ENCODE measurements around the gene RBM23. TPM values are rescaled to one million over a fixed set of nuclear protein-coding genes. Genes with fewer than 3 reads are reported as not detected.

RBM23 gene
- total RNA-seq, 1 donor from 2014 or later: 110 TPM

GRCh38 chr14:22910916-22911315, 8.0 kb downstream of the RBM23 start:
- Mint-ChIP-seq H3K4me3 (ENCODE audit: low read depth) (no peak overlapping the region), H3K36me3 (ENCODE audit: insufficient read depth) (peaks cover 21% of the 10 kb centered on the region), H3K9me3 (ENCODE audit: low read depth) (no peaks in the 10 kb centered on the region), H3K4me1 (ENCODE audit: low read depth) (peaks cover 4% of the 10 kb centered on the region), H3K27me3 (no peaks in the 10 kb centered on the region), H3K27ac (no peak overlapping the region)
- TF ChIP-seq, protein P1, sequence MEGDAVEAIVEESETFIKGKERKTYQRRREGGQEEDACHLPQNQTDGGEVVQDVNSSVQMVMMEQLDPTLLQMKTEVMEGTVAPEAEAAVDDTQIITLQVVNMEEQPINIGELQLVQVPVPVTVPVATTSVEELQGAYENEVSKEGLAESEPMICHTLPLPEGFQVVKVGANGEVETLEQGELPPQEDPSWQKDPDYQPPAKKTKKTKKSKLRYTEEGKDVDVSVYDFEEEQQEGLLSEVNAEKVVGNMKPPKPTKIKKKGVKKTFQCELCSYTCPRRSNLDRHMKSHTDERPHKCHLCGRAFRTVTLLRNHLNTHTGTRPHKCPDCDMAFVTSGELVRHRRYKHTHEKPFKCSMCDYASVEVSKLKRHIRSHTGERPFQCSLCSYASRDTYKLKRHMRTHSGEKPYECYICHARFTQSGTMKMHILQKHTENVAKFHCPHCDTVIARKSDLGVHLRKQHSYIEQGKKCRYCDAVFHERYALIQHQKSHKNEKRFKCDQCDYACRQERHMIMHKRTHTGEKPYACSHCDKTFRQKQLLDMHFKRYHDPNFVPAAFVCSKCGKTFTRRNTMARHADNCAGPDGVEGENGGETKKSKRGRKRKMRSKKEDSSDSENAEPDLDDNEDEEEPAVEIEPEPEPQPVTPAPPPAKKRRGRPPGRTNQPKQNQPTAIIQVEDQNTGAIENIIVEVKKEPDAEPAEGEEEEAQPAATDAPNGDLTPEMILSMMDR (IDR thresholded peaks at IDR 0.05; ENCODE audit: unreplicated experiment): no peak
- no peak for DNase-seq (ENCODE audit: low spot score, unreplicated experiment)

DNA sequence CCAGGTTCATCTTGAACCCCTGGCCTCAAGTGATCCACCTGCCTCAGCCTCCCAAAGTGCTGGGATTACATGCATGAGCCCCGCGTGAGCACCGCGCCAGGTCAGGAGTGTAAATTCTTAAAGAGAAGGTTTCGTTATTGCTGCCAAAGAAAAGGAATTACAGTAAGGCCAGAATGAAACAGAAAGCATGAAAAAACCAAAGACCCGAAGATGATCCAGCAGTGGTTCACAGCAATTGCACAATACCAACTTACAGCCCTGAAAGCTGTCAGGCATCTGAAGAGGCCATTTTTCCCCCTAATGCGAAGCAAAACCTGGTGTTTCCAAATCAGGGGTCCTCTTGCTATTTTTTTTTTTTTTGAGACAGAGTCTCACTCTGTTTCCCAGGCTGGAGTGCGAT, 10.3 kb downstream of the RBM23 start:
- no peak for DNase-seq (ENCODE audit: low spot score, unreplicated experiment)
- peaks cover 34% of the 10 kb centered on the region for H3K36me3 Mint-ChIP-seq (ENCODE audit: insufficient read depth)
- H3K4me3 Mint-ChIP-seq (ENCODE audit: low read depth): no peak overlapping the region
- TF ChIP-seq, protein P1 (IDR thresholded peaks at IDR 0.05; ENCODE audit: unreplicated experiment): no peak
- no peaks in the 10 kb centered on the region for H3K27me3 Mint-ChIP-seq
- H3K27ac Mint-ChIP-seq: no peak overlapping the region
- H3K9me3 Mint-ChIP-seq (ENCODE audit: low read depth): no peaks in the 10 kb centered on the region
- peaks cover 4% of the 10 kb centered on the region for H3K4me1 Mint-ChIP-seq (ENCODE audit: low read depth)

DNA sequence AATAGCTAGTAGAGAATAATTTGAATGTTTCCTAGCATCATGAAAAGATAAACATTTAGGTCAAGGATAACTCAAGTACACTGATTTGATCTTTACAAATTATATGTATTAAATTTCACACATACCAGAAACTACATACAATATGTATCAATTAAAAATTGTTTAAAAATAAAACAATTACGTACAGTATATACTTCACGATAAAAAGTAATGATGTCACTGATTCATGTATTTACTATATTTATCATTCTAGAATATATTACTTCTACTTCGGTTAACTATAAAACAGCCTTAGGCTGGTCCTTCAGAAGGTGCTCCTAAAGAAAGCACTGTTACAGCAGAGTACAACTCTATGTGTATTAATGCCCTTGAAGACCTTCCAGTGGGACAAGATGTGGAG, 11.5 kb downstream of the RBM23 start:
- Mint-ChIP-seq H3K36me3 (ENCODE audit: insufficient read depth) (peaks cover 34% of the 10 kb centered on the region), H3K27me3 (no peaks in the 10 kb centered on the region), H3K9me3 (ENCODE audit: low read depth) (no peaks in the 10 kb centered on the region), H3K27ac (no peak overlapping the region), H3K4me1 (ENCODE audit: low read depth) (peaks cover 3% of the 10 kb centered on the region), H3K4me3 (ENCODE audit: low read depth) (no peak overlapping the region)
- DNase-seq (ENCODE audit: low spot score, unreplicated experiment): no peak
- TF ChIP-seq, protein P1 (IDR thresholded peaks at IDR 0.05; ENCODE audit: unreplicated experiment): no peak

DNA sequence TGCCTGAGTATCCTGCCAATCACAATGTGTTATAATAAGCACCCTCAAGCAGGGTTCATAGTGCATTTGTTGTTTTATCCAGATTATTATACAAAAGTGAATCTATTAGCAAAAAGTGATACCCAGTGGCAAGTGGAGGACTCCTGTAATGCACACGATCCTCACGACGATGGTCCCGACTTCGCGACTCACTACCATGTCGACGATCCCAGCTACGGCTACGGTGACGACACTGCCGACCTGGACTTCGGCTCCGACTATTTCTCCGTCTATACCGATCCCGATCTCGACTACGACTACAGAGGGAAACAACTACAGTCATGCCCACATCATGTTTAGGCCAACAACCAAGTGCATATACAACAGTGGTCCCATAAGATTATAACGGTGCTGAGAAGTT, 12.9 kb downstream of the RBM23 start:
- H3K36me3 Mint-ChIP-seq (ENCODE audit: insufficient read depth): peaks cover 39% of the 10 kb centered on the region
- no peaks in the 10 kb centered on the region for H3K27me3 Mint-ChIP-seq
- TF ChIP-seq, protein P1 (IDR thresholded peaks at IDR 0.05; ENCODE audit: unreplicated experiment): no peak

GRCh38 chr14:22905627-22906026, 13.3 kb downstream of the RBM23 start:
- no peak for DNase-seq (ENCODE audit: low spot score, unreplicated experiment)
- Mint-ChIP-seq H3K9me3 (ENCODE audit: low read depth) (no peaks in the 10 kb centered on the region), H3K36me3 (ENCODE audit: insufficient read depth) (peaks cover 43% of the 10 kb centered on the region), H3K27ac (no peak overlapping the region), H3K4me3 (ENCODE audit: low read depth) (no peak overlapping the region), H3K27me3 (no peaks in the 10 kb centered on the region), H3K4me1 (ENCODE audit: low read depth) (no peaks in the 10 kb centered on the region)
- TF ChIP-seq, protein P1 (IDR thresholded peaks at IDR 0.05; ENCODE audit: unreplicated experiment): no peak

More for the DNA sequence above, 12.9 kb downstream of the RBM23 start:
- no peaks in the 10 kb centered on the region for H3K4me1 Mint-ChIP-seq (ENCODE audit: low read depth)
- H3K27ac Mint-ChIP-seq: no peak overlapping the region
- DNase-seq (ENCODE audit: low spot score, unreplicated experiment): no peak
- no peaks in the 10 kb centered on the region for H3K9me3 Mint-ChIP-seq (ENCODE audit: low read depth)
- H3K4me3 Mint-ChIP-seq (ENCODE audit: low read depth): no peak overlapping the region
